DMS 273 treated with DMSO at 0.1 percent for 48 hours (cell line): Measurements from ENCODE around the gene BTBD16.

Experiments used
- DNase-seq: peaks from one replicate; lab custom pipeline; 2025; lab: John Stamatoyannopoulos, UW

Gene BTBD16

DNA sequence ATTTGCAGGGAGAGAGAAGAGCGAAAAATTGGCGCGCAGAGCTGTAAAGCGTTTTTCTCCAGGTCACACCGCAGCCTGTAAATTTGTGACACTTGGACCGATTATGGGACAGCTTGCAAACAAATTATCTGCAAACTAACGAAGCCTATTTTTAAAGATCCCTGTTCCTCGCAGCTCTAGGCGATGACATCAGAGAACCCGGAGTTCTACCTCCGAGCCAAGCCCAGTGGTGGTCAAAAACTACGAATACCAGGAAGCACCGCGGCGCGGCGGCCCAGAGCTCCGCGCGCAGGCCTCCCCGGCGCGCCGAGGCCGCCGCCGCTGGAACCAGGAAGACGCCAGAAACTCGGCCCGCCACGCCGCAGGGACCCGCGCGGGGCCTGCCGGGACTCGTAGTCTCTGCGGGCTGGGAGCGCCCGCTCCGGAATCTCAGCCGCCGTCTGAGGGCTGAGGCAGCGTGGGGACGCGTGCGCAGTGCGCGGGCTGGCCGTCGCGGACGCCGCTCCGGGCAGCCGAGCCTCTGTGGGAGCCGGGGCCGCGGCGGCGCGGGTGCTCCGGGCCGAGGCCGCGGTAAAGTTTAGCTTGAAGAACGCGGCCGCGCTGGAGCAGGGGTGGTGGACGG is 103.3 kb downstream of the BTBD16 start, which contains the start of gene PLEKHA1:
PLEKHA1 (plus strand) TSS at position 472 of the 622 bp plus-strand sequence. CDS start 18,493 bp downstream, outside the sequence.
- DNase-seq = peak; percentile 65

DNA sequence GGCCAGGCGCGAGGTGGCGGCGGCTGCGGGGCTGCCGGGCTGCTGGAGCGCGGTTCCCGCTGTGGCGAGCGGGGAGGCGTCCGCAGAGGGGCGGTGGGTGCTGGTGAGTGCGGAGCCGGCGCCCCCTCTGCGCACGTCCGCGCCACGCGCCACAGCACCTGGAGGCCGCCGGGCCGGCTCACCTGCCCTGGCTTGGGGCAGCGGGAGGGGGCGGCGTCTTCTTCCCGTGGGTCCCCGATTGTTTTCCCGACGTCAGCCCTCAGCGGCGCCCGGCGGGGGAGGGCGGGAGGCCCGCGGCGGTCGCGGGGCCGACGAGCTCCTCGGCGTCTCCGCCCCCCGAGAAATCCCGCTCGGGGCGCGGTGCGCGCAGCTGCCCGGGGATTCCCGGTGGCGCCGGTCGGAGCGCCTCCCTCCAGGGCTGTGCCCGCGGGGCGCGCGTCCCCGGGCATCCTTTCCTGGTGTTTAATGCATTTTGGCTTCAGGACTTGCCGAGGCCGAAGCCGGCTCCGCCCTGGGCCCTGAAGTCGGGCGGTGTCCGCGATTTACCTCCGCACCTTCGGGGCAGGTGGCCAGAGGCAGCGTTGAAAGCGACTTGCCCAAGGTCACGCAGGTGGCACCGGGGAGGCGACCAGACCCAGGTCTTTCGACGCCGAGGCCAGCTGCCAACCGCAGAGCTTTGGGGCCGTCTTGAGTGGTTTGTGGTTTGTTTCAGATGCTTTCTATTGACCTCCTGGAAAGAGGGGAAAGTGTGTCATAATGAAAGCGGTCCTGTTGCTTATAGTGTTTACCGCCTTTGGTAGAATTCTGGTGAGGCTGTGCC is 104.0 kb downstream of the BTBD16 start:
- no peak for DNase-seq

- DNase-seq = no peak
Measured at GRCh38 chr10:122375679-122376160, 104.6 kb downstream of the BTBD16 start.

DNA sequence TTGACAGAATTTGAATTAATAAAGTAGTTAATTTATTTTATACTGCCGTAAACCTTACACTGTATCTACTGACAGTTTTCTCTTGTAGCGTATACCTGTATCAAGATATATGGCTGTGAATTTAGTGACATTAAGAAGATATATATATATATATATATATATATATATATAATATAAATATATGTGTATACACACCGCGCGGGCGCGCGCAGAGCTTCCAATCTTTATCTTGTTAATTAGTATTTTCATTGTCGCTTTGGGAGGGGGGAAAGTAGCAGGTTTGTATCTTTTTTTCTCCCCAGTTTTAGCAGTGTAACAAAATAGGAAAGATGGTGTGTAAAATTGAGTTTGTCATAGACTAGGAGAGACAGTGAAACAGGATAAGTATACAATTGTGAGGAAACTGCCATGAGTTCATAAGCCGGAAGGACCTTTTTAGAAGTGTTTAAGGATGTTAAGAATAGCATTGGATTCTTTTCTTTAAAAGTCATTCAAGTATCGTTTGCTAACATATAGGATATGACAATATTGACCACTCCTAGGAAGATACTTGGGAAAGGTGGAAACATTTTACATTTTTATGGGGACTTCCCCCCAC is 105.4 kb downstream of the BTBD16 start:
- no peak for DNase-seq

GRCh38 chr10:122379041-122379440 is 107.9 kb downstream of the BTBD16 start:
- DNase-seq = no peak

GRCh38 chr10:122379537-122379936 is 108.4 kb downstream of the BTBD16 start:
- DNase-seq = no peak

GRCh38 chr10:122380703-122381102 is 109.6 kb downstream of the BTBD16 start:
- no peak for DNase-seq

GRCh38 chr10:122381680-122382079 is 110.6 kb downstream of the BTBD16 start:
- DNase-seq = no peak

GRCh38 chr10:122386514-122386913 is 115.4 kb downstream of the BTBD16 start:
- DNase-seq = no peak

- no peak for DNase-seq
Measured at GRCh38 chr10:122387572-122387971, 116.5 kb downstream of the BTBD16 start.
